OCI-LY1 (cell line): ENCODE data around the gene ARHGAP10.

Source experiments
- CTCF ChIP-seq: fragments of 200-600 bp; sonication (generic), shearing (Covaris generic); IDR thresholded peaks from 2 replicates; pipeline ENCODE4 v1.5.1; 2017; ENCODE audit warnings: mild to moderate bottlenecking, antibody characterized with exemption, low read length, moderate library complexity, mixed read lengths
- EZH2 ChIP-seq: fragments of 200-600 bp; sonication (generic), shearing (Covaris generic); IDR thresholded peaks from 2 replicates; pipeline ENCODE4 v1.8.0; 2017; ENCODE audit warnings: borderline replicate concordance, mixed run types, mild to moderate bottlenecking, antibody characterized with exemption, low read length, moderate library complexity, mixed read lengths

- TF ChIP-seq CTCF, result no peak
- no peak for TF ChIP-seq EZH2
Observed at GRCh38 chr4:147805946-147806345, 74.1 kb downstream of the ARHGAP10 start.
